GM12801 (cell line): ENCODE measurements around the gene KCNMA1.

Experiments
- CTCF ChIP-seq: IDR thresholded peaks from one replicate; pipeline ENCODE4 v1.5.1; 2011; ENCODE audit warnings: control low read depth; ENCODE audit not compliant: insufficient read length; ENCODE audit errors: extremely low read depth

The KCNMA1 gene

GRCh38 chr10:77004917-77005564 is 632.6 kb downstream of the KCNMA1 start:
- TF ChIP-seq CTCF = no peak

GRCh38 chr10:77002872-77003271 is 634.7 kb downstream of the KCNMA1 start:
- TF ChIP-seq CTCF = no peak

GRCh38 chr10:77001206-77001605 is 636.4 kb downstream of the KCNMA1 start:
- no peak for TF ChIP-seq CTCF

- TF ChIP-seq CTCF = no peak
Observed at GRCh38 chr10:76998451-76998850, 639.2 kb downstream of the KCNMA1 start.

- TF ChIP-seq CTCF = no peak
Observed at GRCh38 chr10:76997631-76998030, 640.0 kb downstream of the KCNMA1 start.

GRCh38 chr10:76995023-76995422 is 642.6 kb downstream of the KCNMA1 start:
- no peak for TF ChIP-seq CTCF

- TF ChIP-seq CTCF = no peak
Observed at GRCh38 chr10:76993213-76993612, 644.4 kb downstream of the KCNMA1 start.
